GM18519 (cell line): ENCODE measurements around the gene HNRNPM.
"Not testable (repeated sequence)": the region's sequence is repeated elsewhere in the genome, so short reads cannot be mapped to it uniquely, and the experiment has no call there.

ENCODE experiments used
- ATAC-seq: cut with Tn5 transposase; IDR thresholded peaks from one replicate; pipeline ENCODE4 v1.9.1; 2021; ENCODE audit warnings: mild to moderate bottlenecking, moderate library complexity; ENCODE audit not compliant: unreplicated experiment, low FRiP score

HNRNPM gene

DNA sequence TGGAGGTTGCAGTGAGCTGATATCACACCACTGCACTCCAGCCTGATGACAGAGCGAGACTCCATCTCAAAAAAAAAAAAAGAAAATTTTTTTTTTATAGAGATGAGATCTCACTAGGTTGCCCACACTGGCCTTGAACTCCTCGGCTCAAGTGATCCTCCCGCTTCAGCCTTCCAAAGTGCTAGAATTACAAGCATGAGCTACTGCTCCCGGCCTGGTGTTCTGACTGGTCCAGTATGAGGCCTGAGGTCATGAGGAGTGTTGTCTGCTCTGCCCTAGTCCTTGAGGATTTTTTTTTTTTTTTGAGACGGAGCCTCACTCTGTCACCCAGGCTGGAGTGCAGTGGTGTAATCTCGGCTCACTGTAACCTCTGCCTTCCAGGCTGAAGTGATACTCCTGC lies 19.4 kb upstream of the HNRNPM start:
- ATAC-seq = not testable (repeated sequence)

DNA sequence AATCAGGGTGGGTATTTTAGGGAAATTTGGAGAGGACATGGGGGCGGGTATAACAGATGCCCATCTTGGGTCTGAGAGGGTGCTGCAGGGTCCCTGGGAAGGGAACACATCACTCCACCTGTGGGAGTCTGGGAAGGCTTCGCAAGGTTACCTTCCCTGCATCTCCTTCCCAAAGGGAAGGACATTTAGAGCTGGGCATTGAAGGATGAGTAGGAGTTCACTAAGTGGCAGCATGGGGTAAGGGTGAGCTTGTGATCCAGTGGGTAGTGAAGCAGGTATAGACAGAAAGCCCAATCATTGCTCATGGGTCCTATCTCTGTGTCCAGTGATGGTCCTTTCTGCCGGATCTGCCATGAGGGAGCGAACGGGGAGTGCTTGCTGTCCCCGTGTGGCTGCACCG lies 18.5 kb upstream of the HNRNPM start:
- no peak for ATAC-seq

DNA sequence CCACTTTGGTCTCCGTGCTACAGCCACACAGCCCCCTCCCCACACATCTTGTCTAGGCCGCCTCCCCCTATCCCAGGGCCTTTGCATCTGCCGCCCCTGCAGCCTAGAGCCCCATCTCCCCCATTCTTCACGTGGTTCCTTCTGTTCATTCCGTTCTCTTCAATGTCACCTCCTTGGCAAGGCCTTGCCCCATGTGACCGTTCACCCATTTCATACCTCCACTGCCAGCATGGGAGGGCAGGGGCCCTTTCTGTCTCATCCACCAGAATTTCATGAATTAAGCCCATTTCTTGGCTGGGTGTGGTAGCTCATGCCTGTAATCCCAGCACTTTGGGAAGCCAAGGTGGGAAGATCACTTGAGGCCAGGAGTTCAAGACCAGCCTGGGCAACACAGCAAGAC lies 15.7 kb upstream of the HNRNPM start:
- no peak for ATAC-seq

DNA sequence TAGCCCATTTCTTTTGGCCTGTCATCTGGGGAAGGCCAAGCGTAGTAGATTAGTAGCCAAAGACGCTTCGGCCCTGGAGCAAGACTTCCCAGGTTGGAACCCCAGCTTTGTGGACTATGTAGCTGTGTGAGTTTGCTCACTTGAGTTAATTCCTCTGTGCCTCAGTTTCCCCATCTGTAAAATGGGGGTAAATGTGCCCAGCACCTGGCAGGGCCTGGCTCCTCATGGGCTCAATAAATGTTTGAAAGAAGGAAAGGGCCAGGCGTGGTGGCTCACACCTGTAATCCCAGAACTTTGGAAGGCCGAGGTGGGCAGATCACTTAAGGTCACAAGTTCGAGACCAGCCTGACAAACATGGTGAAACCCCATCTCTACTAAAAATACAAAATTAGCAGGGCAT lies 14.9 kb upstream of the HNRNPM start:
- ATAC-seq = no peak

DNA sequence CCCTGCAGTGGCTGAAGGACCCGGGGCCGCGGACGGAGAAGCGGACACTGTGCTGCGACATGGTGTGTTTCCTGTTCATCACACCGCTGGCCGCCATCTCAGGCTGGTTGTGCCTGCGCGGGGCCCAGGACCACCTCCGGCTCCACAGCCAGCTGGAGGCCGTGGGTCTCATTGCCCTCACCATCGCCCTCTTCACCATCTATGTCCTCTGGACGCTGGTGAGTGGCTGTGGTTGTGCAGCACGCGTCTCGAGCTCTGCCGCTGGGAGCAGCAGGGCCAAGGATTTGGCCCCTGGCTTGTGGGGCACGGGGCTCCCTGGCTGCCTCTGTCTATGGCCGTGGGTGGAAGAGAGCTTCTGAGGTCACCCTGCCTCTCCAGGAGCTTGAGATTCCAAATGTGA lies 14.1 kb upstream of the HNRNPM start:
- ATAC-seq = no peak

DNA sequence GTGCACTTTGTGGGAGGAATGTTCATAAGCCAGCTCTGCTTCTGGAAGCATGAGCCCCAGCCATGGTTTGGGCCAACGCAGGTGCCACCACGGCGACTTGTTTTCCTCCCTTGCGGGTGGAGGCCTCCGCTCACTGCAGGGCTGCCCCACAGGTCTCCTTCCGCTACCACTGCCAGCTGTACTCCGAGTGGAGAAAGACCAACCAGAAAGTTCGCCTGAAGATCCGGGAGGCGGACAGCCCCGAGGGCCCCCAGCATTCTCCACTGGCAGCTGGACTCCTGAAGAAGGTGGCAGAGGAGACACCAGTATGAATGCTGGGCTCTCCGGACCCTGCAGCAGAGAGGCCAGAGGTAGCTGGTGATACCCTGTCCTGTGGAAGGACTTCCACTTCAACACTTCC lies 6.5 kb upstream of the HNRNPM start:
- no peak for ATAC-seq

DNA sequence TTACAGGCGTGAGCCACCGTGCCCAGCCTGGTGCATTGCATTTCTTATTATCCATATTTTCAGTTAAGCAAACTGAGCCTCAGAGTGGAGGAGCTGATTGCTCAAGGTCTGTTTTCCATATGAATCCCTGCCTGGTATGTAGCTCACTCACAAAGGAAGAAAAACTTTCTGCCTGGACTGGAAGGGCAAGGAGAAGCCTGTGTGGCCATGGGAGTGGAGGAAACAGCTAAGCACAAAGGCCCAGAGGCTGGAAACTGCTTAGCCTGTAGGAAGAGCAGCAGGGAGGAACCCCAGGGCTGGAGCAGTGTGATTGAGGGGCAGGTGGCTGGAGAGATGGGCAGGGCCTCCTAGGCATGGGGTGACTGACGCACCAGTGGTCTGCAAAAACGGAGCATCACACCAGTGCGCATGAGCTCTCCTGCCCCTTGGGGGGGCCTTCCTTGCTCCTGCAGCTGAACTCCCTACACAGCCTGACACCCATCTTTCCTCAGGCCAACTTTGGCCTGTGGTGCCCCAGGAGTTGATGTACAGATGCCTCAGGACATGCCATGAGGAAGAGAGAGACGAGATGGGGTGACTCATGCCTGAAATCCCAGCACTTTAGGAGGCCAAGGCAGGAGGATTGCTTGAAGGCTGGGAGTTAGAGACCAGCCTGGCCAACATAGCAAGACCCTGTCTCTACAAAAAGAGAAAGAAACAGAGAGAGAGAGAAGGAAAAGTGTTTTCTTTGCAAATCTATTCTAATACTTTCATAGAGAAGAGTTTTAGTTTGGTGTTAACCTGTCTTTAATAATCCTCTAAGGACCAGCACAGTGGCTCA lies 2.8 kb upstream of the HNRNPM start:
- ATAC-seq = no peak

DNA sequence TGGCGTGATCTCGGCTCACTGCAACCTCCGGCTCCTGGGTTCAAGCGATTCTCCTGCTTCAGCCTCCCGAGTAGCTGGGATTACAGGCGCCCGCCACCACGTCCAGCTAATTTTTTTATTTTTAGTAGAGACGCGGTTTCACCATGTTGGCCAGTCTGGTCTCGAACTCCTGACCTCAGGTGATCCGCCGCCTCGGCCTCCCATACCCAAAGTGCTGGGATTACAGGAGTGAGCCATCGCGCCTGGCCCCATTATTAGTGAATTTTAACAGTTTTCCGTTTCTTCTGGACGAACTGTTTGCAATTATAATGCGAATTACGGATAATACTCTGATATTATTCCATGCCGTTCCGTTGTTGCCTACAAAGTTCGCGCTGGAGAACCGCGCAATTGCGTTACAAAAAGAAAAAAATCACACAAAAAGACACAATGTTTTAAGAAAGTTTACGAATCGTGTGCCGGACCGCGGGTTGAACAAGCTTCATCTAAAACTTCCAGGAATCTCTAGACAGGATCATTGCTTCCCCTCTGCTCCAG lies 567 bp upstream of the HNRNPM start:
- ATAC-seq = not testable (repeated sequence)

DNA sequence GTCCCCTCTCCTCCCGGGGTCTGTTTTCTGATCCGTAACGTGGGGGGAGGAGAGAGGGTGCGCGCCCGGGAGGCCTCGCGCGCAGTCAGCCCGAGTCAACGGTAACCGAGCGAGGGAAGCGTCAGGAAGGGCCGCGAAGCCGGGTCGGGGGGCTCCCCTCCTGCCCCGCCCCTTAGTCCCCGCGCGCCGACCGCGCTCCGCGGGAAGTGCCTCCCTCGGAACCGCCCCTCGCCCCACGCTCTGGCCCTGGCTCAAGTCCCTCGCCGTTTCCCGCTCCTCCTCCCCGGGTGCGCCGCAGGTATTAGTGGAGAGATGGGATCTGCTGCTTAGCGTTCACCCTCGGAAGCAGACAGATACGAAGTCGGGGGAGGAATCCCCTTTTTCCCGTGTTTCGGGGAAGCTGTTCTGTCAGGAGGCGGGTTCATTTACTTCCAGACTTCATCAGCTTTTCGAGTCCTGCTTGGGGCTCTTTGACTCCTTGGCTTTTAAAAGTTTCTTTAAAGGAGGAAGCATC lies 770 bp downstream of the HNRNPM start:
- ATAC-seq = peak; percentile 15

DNA sequence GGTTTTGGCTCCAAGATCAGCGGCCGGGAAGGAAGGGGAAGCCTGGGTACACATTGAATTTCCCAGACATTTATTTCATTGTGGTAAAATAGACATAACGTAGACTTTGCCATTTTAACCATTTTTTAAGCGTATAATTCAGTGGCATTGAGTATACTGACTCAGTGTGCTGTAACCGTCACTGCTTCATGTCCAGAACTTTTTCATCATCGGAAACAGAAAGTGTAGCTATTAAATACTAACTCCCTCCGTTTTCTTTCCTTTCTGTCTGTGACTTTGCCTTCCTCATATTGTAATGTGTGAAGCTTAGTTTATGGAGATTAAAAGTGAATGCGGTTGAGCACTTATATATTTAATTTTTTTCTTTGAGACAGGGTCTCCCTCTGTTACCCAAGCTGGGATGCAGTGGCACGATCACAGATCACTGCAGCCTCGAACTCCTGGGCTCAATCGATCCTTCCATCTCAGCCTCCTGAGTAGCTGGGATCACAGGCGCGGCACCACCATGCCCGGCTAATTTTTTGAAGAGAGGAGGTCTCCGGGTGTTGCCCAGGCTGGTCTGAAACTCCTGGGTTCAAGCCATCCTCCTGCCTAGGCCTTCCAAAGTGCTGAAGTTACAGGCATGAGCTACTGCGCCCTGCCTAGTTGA lies 1.4 kb downstream of the HNRNPM start:
- no peak for ATAC-seq

DNA sequence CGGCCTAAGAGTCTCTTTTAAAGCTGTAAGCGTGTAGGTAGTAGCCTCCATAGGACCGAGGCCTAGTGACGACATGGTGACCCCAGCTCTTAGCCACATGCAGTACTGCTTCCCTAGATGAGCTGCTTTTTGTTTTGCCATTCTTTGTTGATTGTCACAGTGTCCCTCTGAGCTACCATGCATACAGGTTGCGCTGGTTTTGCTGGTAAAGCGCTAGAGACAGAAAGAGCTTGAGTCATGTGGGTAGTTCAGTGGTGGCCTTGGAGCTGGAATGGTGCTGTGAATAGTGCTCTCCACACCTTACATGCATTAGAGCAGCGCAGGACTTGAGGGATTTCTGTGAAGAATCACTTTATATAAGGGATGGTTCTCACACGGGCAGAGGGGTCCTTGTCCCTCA lies 5.1 kb downstream of the HNRNPM start:
- ATAC-seq = no peak

DNA sequence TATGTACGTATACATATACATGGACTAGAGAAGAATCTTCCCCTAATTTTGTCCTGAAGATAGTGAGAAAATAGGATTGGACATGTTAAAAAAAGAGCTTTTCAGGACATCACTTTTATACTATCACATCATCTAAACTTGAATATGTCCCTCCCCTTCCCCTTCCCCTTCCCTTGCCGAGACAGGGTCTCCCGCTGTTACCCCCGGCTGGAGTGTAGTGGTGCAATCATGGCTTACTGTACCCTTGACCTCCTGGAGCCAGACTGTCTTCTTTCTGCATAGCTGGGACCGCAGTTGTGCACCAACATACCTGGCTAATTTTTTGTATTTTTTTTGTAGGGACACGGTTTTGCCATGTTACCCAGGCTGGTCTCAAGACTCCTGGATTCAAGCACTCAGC lies 6.6 kb downstream of the HNRNPM start:
- no peak for ATAC-seq

DNA sequence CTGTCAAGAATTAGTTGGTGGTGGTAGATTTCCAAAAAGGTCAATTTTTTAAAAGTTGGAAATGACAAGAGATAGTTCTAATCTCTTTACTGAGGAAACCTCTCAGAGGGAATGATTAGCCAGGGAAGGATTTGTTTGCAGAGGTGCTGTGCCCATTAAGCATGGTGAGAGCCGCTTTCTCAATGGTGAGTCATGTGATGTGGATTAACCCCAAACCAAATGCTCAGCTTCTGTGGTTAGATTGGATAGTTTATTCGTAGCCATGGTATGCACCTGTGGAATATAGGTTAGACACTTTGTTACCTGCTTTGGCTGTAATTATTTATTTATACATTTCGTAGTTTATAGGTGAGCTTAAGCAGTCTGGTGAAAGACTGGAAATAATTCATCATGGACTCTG lies 7.1 kb downstream of the HNRNPM start:
- no peak for ATAC-seq

DNA sequence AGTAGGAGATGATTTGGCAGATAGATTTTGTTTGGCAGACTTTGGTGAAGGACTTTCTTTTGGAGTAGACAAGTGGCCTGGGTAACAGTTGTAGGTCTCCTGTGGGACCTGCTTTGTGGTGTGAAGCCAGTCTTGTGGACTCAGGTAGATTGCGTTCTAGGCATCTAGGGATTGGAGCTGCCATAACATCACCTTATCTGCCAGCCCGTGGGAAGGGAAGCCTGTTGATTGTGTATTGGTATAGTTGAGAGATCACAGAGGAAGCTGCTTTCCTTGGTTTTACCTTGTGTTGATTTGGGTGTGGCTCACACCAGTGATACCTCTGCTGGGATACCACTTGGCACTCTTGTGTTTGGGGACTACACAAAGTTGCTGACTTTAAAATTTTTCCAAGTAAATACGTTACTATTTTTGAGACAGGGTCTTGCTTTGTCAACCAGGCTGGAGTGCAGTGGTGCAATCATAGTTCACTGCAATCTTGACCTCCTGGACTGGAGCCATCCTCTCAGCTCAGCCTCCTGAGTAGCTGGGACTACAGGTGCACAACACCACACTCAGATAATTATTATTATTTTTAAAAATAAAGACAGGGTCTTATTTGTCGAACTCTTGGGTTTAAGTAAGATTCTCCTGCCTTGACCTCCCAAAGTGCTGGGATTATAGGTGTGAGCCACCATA lies 7.8 kb downstream of the HNRNPM start:
- no peak for ATAC-seq

DNA sequence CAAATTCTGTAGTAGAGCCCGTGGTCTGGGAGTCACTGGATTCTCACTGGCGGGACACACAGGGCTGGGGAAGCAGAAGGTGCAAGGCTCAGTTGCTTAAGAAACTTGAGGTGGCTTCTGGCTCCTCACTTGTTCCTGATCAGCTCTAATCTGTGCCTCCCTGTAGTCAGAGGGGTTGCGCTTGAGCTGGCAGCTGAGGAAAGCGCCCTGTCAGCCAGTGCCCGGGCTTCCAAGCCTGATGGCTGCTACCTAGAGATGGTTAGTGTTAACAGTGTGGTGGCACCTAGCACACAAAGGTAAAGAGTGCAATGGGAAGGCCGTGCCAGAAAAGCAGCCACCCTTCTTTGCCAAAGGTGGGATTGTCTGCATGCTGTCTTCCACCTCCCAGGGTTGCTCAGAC lies 8.8 kb downstream of the HNRNPM start:
- ATAC-seq = no peak

DNA sequence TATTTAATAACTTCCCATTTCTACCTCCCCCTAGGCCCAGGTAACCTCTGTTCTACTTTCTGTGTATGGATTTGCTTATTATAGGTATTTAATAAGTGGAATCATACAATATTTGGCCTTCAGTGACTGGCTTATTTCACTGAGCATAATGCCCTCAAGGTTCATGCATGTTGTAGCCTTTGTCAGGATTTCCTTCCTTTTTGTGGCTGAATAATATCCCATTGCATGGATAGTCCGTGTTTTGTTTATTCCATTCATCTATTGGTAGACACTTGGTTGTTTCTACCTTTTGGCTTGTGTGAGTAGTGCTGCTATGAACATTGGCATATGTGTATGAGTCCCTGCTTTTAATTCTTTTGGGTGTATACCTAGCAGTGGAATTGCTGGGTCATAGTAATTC lies 9.4 kb downstream of the HNRNPM start:
- no peak for ATAC-seq

DNA sequence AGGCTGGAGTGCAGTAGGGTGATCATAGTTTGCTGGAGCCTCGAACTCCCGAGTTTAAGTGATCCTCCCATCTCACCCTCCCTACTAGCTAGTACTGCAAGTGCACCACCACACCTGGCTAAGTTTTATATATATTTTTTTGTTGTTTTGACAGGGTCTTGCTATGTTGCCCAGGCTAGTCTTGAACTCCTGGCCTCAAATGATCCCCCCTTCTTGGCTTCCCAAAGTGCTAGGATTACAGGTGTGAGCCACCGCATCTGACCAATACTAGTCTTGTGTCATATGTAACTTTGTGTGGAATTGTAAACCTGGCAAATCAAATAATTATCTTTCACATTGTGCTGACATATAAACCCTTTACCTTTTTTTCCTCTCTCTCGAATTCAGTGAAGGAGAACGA lies 10.2 kb downstream of the HNRNPM start:
- ATAC-seq = no peak

DNA sequence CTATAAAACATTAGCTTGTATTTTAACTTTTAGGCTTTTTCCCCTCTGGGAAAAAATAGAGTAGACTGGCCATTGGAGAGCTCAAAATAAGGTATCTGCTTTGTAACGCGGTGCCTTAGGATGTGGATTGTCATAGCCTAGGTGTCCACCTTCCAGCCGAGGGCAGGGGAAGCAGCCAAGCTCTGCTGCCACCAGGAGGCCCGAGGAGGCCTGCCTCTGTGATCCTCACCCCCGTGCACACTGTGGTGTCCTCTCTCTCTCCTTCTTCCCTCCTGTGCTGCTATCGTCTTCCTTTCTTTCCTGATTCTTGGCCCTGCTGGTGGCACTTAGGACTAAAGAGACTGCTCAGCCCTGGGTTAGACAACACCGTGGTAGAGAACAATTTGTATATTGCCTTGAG lies 11.3 kb downstream of the HNRNPM start:
- ATAC-seq = no peak

DNA sequence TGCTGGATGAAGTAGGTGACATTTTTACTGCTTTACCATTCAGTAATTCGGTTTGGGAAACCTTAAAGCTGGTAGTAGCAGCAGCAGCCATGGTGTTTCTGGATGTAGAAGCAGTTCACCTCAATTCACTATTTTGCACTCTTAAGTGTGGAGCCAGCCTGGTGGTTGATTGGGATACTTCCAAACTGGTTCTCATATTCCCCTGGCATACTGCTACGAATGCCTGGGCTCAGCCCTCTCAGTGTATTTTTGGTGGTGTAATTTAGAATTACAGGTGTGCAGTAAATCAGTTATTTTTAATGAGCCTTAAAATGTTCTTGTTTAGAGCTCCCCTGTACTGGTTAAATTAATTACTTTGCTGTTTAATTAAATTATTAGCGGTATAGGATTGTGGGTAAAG lies 12.4 kb downstream of the HNRNPM start:
- no peak for ATAC-seq

DNA sequence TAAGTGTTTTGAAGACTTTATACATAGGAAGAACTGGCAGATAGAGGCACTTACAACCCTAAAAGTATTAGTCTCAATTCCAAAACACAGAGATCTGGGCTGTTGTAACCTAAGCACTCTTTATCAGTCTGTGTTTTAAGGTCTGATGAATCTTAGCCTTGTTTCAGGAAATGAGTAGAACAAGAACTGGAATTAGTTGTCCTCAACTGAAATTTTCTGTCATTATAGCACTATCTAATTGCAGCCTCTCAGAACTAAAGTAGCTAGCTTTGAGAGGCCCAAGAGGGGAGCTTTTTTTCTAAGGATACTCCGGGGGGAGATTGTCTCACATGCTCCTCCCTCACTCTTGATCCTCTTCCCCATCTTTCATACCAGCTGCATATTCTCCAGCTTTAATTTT lies 13.1 kb downstream of the HNRNPM start:
- ATAC-seq = no peak

DNA sequence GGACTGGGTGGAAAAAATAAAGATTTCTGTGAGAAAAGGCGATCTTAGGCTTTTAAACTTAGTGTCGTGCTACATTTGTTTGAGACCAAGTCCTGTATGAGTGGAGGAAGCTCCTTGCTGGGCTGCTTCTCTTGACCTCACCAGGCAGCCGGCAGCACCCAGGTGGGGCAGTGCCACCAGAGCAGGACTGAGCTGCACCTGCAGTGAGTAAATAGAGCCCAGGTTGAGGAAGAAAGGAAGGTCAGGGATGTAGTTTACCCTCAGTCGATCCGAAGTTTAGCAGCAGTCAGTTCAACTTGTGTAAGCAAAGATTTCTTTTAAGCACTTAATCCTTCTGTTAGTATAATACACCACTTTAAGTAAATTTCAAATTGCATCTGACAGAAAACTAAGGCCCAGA lies 13.6 kb downstream of the HNRNPM start:
- ATAC-seq = no peak
